Tibial nerve (tissue), 4 donors: Measurements from ENCODE around the gene TBL3. TPM values are rescaled to one million over a fixed set of nuclear protein-coding genes. Genes with fewer than 3 reads are reported as not detected.
"Not testable (repeated sequence)": the region's sequence is repeated elsewhere in the genome, so short reads cannot be mapped to it uniquely, and the experiment has no call there.

Experiments used
- DNase-seq, 2 donors: peaks; one replicate each; pipeline ENCODE4 v3.0.0-alpha.2; 2019; ENCODE audit warnings: low spot score in 2 of 2
- H3K27ac ChIP-seq, 4 donors: fragments of 200-600 bp; sonication (generic) in 3 of 4; one replicate each; pipeline ENCODE4 v1.5.1; 2017 to 2019; ENCODE audit warnings: mild to moderate bottlenecking in 1 of 4
- H3K27me3 ChIP-seq, 2 donors: fragments of 200-600 bp; sonication (generic) in 1 of 2; one replicate each; pipeline versions ENCODE4 v1.5.1 to v1.6.0; 2017 to 2019
- H3K36me3 ChIP-seq, 3 donors: fragments of 200-600 bp; sonication (generic); one replicate each; pipeline ENCODE4 v1.5.1; 2018 to 2019
- H3K4me1 ChIP-seq, 4 donors: fragments of 200-600 bp; sonication (generic) in 3 of 4; one replicate each; pipeline ENCODE4 v1.5.1; 2017 to 2019
- H3K4me3 ChIP-seq, 4 donors: fragments of 200-600 bp; sonication (generic) in 3 of 4; one replicate each; pipeline ENCODE4 v1.5.1; 2017 to 2019; ENCODE audit warnings: mild to moderate bottlenecking in 1 of 4, moderate library complexity in 1 of 4
- H3K9me3 ChIP-seq, 4 donors: fragments of 200-600 bp; sonication (generic) in 3 of 4; one replicate each; pipeline ENCODE4 v1.5.1; 2017 to 2019
- CTCF ChIP-seq, 5 experiments: fragments of 200-600 bp in 3 of 5; fragments of 450-650 bp in 2 of 5; sonication (generic) in 3 of 5; IDR thresholded peaks; one replicate each; pipeline ENCODE4 v1.5.1; 2016 to 2019; ENCODE audit warnings: antibody characterized with exemption in 5 of 5, mild to moderate bottlenecking in 3 of 5, moderate library complexity in 2 of 5
- EP300 ChIP-seq, 2 donors: sonication (generic); formaldehyde crosslinking; IDR thresholded peaks; one replicate each; pipeline ENCODE4 v1.6.1; 2017; ENCODE audit warnings: antibody characterized with exemption in 2 of 2, mild to moderate bottlenecking in 1 of 2
- POLR2A ChIP-seq, 2 donors: fragments of 450-650 bp; IDR thresholded peaks; one replicate each; pipeline ENCODE4 v1.6.1; 2017; ENCODE audit warnings: antibody characterized with exemption in 2 of 2, mild to moderate bottlenecking in 2 of 2, moderate library complexity in 2 of 2
- WGBS, 2 donors: methylation state at CpG; one replicate each; pipeline ENCODE4 v1.1.5; 2018; 5-methylcytosine and 5-hydroxymethylcytosine counted together
- total RNA-seq, 4 donors: library from RNA; depleted of rRNA; stranded (reverse); fragments of >200 nt; gene quantifications; one replicate each; pipeline ENCODE4 v1.1.0, GENCODE V29; 2016

Gene TBL3
- total RNA-seq, 4 donors from 2014 or later: 37.6 to 70.8 (median 46.2) TPM

GRCh38 chr16:1950559-1950958 lies 21.3 kb upstream of the TBL3 start:
- H3K4me1 ChIP-seq: no peaks in the 10 kb centered on the region
- DNase-seq: no peak
- WGBS, 2 donors: 77 to 83% methylated on average over 12 to 19 of the region's 19 CpGs
- H3K27me3 ChIP-seq: no peaks in the 10 kb centered on the region
- no peak for TF ChIP-seq POLR2A (IDR thresholded peaks at IDR 0.05)
- no peak for TF ChIP-seq EP300 (IDR thresholded peaks at IDR 0.05)
- TF ChIP-seq CTCF (IDR thresholded peaks at IDR 0.05): no peak
- H3K4me3 ChIP-seq: no peak overlapping the region
- no peaks in the 10 kb centered on the region for H3K9me3 ChIP-seq
- no peak overlapping the region for H3K27ac ChIP-seq
- H3K36me3 ChIP-seq: no peaks in the 10 kb centered on the region

DNA sequence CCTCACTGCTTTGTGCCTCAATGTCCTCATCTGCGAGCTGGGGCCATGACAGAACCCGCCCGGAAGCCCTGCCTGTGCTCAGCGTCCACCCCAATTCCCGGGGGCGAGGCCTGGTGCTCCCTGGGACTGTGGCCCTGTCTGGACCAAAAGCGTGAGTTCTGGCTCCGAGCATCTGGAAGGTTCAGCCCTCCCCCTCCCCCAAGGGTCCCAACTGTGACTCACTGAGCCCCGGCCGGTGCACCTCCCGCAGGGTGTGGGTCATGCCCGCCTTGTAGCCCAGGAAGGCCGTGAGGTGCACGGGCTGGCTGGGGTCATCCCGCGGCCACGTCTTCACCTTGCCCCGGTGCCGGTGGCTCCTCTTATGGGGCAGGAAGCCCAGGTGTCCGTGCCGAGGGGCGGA lies 18.1 kb upstream of the TBL3 start:
- peaks cover 0 to 1% (median under 1%) of the 10 kb centered on the region in 4 donors for H3K4me1 ChIP-seq
- no peaks in the 10 kb centered on the region for H3K27me3 ChIP-seq
- DNase-seq: no peak
- no peak overlapping the region for H3K27ac ChIP-seq
- 88 to 93% methylated on average over 17 to 22 of the region's 22 CpGs for WGBS, 2 donors
- TF ChIP-seq POLR2A (IDR thresholded peaks at IDR 0.05) (no peak), EP300 (IDR thresholded peaks at IDR 0.05) (no peak), CTCF (IDR thresholded peaks at IDR 0.05) (no peak)
- no peak overlapping the region for H3K4me3 ChIP-seq
- no peaks in the 10 kb centered on the region for H3K36me3 ChIP-seq
- H3K9me3 ChIP-seq: no peaks in the 10 kb centered on the region

DNA sequence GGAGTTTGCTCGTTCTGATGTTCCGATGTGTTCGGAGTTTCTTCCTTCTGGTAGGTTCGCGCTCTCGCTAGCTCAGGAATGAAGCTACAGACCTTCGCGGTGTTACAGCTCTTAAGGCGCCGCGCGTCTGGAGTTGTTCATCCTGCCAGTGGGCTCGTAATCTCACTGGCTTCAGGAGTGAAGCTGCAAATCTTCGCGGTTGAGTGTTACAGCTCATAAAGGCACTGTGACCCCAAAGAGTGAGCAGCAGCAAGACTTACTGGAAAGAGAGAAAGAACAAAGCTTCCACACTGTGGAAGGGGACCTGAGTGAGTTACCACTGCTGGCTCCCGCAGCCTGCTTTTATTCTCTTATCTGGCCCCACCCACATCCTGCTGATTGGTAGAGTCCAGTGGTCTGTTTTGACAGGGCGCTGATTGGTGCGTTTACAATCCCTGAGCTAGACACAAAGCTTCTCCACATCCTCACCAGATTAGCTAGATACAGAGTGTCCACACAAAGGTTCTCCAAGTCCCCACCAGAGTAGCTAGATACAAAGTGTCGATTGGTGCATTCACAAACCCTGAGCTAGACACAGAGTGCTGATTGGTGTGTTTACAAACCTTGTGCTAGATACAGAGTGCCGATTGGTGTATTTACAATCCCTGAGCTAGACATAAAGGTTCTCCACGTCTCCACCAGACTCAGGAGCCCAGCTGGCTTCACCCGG lies 14.3 kb upstream of the TBL3 start:
- H3K27me3 ChIP-seq, H3K4me3 ChIP-seq, H3K9me3 ChIP-seq, H3K27ac ChIP-seq, DNase-seq: not testable (repeated sequence)
- peaks cover 0 to 31% (median 17%) of the 10 kb centered on the region in 4 donors for H3K4me1 ChIP-seq
- H3K36me3 ChIP-seq: peaks cover 7 to 19% (median 11%) of the 10 kb centered on the region in 3 donors
- 85 to 87% methylated on average over 15 to 18 of the region's 22 CpGs for WGBS, 2 donors

- not testable (repeated sequence) for H3K27ac ChIP-seq, H3K27me3 ChIP-seq, H3K4me3 ChIP-seq, DNase-seq, H3K9me3 ChIP-seq
- peaks cover 0 to 37% (median 20%) of the 10 kb centered on the region in 4 donors for H3K4me1 ChIP-seq
- peaks cover 7 to 24% (median 16%) of the 10 kb centered on the region in 3 donors for H3K36me3 ChIP-seq
- 76 to 80% methylated on average over 17 to 29 of the region's 30 CpGs for WGBS, 2 donors
Measured at GRCh38 chr16:1958143-1958491, 13.7 kb upstream of the TBL3 start.

GRCh38 chr16:1958715-1959268 lies 13.1 kb upstream of the TBL3 start:
- 36 to 38% methylated on average over 14 of the region's 14 CpGs for WGBS, 2 donors
- TF ChIP-seq EP300 (IDR thresholded peaks at IDR 0.05): no peak
- no peak for TF ChIP-seq CTCF (IDR thresholded peaks at IDR 0.05)
- no peak for TF ChIP-seq POLR2A (IDR thresholded peaks at IDR 0.05)
- Histone ChIP-seq H3K36me3 (peaks cover 7 to 26% (median 16%) of the 10 kb centered on the region in 3 donors), H3K4me1 (peaks cover 0 to 42% (median 26%) of the 10 kb centered on the region in 4 donors), H3K4me3 (peak overlapping the region; percentile 63 to 87 (median 80)), H3K27ac (peak overlapping the region in 3 of 4 donors; percentile 75 to 92 (median 86)), H3K27me3 (no peaks in the 10 kb centered on the region), H3K9me3 (no peaks in the 10 kb centered on the region)
- DNase-seq: no peak

DNA sequence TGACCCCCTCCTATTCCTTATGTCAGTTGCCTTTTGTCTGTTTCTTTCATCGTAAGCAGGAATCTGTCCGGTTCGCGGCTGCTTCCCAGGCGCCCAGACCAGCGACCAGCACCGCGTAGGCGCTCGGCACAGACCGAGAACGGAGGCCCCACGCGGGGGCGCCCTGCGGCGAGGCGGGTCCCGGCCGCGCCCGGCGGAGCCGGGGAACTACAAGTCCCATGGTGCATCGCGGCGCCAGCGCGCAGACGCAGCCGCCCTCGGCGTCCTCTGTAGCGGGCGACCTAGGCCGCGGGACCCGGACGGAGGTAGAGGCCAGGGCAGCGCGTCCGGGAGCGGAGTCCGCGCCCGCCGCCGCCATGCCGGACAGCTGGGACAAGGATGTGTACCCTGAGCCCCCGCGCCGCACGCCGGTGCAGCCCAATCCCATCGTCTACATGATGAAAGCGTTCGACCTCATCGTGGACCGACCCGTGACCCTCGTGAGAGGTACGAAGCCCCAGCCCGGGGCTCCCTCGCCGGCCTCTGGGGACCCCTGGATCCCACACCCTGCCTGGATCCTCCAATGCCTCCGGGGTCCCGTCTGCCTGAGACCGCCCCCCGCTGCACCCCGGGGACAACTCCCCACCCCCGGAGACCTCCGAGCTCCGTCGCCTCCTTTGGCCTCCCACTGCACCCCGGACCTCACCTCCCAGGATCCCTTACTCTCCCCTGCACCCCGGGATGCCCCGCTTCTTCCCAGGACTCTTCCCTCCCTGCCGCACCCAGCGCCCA lies 12.4 kb upstream of the TBL3 start, which contains the start of gene NDUFB10:
TSS of gene NDUFB10 (plus strand) at position 270 of the 771 bp plus-strand sequence. CDS start at position 357, 87 bp downstream.
- Histone ChIP-seq H3K4me1 (peaks cover 0 to 43% (median 29%) of the 10 kb centered on the region in 4 donors), H3K4me3 (peak within 1 kb of the TSS; percentile 63 to 87 (median 80)), H3K27ac (peak within 1 kb of the TSS; percentile 30 to 92 (median 80)), H3K36me3 (peaks cover 7 to 26% (median 16%) of the 10 kb centered on the region in 3 donors), H3K27me3 (no peaks in the 10 kb centered on the region), H3K9me3 (no peaks in the 10 kb centered on the region)
- TF ChIP-seq EP300 (IDR thresholded peaks at IDR 0.05) (peak in 1 of 2 donors; percentile 89), POLR2A (IDR thresholded peaks at IDR 0.05) (peak; percentile 50 to 83), CTCF (IDR thresholded peaks at IDR 0.05) (peak; percentile 64 to 83 (median 74))
- peak; percentile 74 to 79 for DNase-seq
- whole genome bisulfite sequencing, 2 donors: 0 to 1% methylated on average over 54 to 59 of the region's 79 CpGs
